HG02623 (cell line): ENCODE measurements around the gene SYT1.
"Not testable (repeated sequence)": the region's sequence is repeated elsewhere in the genome, so short reads cannot be mapped to it uniquely, and the experiment has no call there.

Experiments used
- ATAC-seq: cut with Tn5 transposase; IDR thresholded peaks from one replicate; pipeline ENCODE4 v1.9.1; 2021; ENCODE audit warnings: moderate library complexity; ENCODE audit not compliant: unreplicated experiment

The SYT1 gene

GRCh38 chr12:79200176-79200575 is 335.6 kb downstream of the SYT1 start:
- ATAC-seq, result no peak

GRCh38 chr12:79203058-79203647 is 338.6 kb downstream of the SYT1 start:
- no peak for ATAC-seq

DNA sequence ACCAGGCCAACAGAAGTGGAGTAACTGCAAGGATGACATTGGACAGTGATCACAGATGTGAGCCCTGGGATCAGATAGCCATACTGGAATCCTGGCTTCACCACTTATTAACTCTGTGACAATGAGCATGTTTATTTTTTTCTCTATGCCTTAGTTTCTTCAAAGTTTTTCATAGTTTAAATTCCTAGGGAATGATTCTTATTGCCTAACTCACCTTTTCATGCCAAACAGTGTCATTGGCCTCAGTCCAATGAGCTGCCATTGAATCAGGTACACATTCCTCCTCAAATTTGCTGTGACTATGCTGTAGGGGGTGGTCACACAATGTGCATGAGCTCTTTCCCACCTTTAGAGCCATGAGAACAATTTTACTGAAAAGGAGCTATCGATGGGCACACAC is 342.3 kb downstream of the SYT1 start:
- no peak for ATAC-seq

GRCh38 chr12:79210403-79210802 is 345.8 kb downstream of the SYT1 start:
- ATAC-seq, result not testable (repeated sequence)

DNA sequence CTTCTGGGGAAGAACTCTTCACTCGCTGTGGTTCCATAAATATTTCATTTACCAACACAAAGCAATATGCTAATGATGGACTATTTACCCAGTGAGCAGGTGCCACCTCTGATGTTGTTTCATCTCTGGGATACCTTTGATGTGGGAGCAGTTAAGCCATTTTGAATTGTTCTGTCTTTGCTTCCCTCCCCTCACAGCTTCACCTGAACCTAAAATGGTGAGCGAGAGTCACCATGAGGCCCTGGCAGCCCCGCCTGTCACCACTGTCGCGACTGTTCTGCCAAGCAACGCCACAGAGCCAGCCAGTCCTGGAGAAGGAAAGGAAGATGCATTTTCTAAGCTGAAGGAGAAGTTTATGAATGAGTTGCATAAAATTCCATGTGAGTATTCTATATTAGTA is 352.7 kb downstream of the SYT1 start:
- no peak for ATAC-seq

- ATAC-seq, result no peak
Observed at GRCh38 chr12:79223210-79223609, 358.6 kb downstream of the SYT1 start.

GRCh38 chr12:79223761-79224160 is 359.2 kb downstream of the SYT1 start:
- ATAC-seq, result no peak

GRCh38 chr12:79227091-79227490 is 362.5 kb downstream of the SYT1 start:
- ATAC-seq, result no peak

GRCh38 chr12:79227646-79228045 is 363.1 kb downstream of the SYT1 start:
- no peak for ATAC-seq

DNA sequence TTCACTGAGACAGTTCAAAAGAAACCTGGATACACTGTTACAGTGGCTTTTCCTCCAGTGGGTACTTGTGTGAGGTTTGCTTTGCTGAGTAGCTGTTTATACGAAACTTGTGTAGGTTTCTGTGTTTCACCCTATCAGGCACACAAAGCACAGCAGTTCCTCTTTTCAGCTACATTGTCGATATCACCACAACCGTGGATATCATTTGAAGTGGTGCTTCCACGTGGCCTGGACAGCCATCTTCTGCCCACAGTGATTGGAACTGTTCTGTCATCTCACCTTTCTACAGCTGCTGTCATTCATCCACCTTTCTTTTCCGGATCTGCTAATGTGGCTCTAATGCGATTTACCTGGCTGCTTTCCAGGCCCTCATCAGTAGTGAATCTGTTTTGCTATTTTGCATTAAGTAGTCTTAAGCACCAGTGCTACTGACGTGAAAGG is 368.8 kb downstream of the SYT1 start:
- peak; percentile 77 for ATAC-seq

- no peak for ATAC-seq
Observed at GRCh38 chr12:79236920-79237319, 372.3 kb downstream of the SYT1 start.

DNA sequence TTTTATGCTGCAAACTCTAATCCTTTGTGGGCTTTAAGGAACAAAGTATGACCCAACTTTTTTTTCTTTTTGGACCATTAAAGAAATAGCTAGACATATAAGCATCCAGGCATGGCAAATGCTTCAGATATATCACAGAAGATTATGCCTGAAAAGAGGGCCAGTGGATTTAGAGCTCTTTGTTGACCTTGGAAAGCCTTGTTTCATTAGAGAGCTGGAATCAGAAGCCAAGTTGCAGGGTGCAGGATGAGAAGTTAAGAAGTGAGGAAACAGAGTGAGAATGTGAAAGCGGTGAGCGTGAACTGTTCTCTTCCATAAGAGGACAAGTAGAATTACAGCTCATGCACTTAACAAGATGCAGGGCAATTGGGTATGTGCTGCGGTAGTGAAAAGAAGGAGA is 373.7 kb downstream of the SYT1 start:
- no peak for ATAC-seq

DNA sequence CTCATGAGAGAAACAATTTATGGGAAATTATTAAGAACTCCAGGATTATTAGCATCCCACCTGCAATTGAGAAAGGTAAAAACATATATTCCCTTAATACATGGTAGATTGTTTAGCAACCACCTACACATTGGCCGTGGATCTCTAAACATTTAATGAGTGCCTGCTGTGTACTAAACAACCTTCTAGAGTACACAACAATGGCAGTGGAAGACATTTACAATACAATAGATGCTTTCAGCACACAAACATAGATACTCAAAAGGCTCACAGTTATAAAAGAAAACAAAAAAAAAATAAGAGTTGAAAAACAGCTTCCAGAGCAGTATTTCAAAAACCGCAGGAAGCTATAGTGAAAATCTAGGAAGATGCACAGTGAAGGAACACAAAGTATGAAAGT is 382.9 kb downstream of the SYT1 start:
- no peak for ATAC-seq

- ATAC-seq, result no peak
Observed at GRCh38 chr12:79250186-79250585, 385.6 kb downstream of the SYT1 start.

DNA sequence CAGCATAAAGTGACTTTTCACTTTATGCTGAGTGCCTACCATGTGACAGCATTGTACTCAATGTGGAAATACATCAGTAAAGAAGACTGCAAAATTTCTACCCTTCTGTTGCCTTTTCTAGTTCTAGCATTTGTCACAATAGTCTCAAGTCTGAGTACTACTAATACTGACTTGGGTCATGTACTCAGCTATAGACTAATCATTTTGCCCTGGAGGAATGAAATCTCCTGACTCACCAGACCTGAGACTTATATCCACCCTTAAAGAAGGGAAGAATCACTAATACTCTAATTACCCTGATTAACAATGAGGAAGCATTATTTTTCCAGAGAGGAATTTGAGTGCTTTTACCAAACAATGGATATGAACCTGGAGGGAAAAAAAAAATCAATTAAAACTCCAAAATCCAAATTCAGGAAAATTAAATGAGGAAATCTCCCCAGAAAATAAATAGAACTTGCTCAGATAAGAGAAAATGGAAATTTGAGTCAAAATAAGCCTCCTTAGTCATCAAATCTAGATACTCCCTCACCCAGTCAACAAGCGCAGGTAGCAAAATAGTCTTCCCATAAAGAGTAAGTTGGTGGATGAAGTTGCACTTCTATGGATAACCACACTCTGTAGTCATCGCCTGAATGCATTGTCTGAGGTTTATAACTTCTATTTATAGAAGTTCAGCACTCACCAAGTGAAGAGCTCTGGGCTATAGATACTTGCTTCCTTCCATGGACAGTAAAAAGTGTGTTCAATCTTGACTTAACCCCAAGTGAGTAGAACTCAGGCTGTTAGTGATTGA is 386.6 kb downstream of the SYT1 start:
- ATAC-seq, result no peak

- ATAC-seq, result no peak
Observed at GRCh38 chr12:79252358-79253075, 387.9 kb downstream of the SYT1 start.

DNA sequence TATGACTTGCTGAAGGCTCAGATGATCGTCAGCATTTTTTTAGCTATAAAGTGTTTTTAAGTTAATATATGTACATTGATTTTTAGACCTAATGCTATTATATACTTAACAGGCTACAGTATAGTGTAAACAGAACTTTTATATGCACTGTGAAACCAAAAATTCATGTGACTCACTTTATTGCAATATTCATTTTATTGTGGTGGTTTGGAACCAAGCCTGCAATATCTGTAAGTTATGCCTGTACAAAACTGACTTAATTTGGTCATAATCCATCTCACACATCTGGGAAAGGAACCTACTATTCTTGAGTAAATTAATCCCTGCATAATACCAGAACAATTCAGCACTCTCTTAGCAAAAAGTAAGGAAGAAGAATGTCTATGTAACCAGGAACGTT is 390.7 kb downstream of the SYT1 start:
- ATAC-seq, result no peak

DNA sequence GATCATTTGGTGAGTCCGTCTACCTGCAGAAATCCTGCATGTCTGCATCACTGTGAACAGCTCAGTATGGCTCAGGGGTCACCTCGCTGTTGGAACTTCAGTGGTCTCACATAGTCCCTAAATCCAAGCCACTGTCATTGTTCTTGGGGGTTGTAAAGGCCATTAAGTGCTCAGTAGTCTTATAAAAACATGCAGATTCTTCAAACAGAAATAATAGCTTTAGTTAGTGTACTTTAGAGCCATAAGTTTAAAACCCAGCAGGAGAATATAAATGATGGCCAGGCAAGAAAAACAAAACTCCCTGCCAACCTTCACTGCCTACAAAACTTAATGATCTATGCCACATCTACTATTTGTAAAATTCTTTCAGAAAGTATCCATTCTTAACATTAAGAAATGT is 396.3 kb downstream of the SYT1 start:
- no peak for ATAC-seq

DNA sequence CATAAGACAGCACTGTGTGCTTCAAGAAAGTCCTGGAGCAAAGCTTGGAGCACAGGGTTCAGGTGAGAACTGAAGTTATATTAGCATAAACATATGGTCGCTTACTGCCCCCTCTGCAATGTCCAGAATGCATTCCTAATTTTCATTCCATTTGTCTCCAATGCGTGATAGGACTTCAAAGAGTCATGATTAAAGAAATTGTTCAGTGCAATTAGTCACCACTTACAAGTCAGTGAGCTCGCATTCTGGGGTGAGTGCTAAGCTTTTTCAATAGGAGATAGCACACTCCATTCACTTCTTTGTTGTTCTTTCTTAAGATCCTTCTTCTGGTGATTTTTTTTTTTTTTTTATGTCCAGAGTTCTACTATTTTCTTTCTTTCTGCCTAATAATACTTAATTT is 398.4 kb downstream of the SYT1 start:
- no peak for ATAC-seq

GRCh38 chr12:79266343-79267144 is 402.0 kb downstream of the SYT1 start:
- no peak for ATAC-seq

DNA sequence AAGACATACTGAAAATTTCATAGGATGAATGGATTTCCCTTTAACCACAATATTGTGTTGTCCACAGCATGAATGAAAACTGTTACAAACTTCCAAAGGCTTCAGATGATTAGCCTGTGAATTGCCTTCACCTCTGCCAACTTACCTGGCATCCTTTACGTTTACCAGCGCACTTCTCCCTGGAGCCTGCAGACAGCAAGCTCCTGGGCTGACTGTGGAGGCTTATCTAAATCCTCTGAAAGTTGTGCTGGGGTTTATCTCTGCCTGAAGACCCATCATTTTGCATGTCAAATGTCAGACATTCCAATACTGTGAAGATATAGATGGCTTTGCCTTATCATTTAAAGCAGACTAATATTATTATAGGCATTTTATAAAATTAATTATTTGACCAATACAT is 403.0 kb downstream of the SYT1 start:
- ATAC-seq, result no peak
